ENCODE measurements around the gene FAM3D.

The FAM3D gene

GRCh38 chr3:58633157-58633865 is 33.3 kb downstream of the FAM3D start:
- DNase-seq: no peak
- intact Hi-C loops (cut with DNase I): no loop called here

- intact Hi-C loops (cut with DNase I): loop anchor here (2.0 kb wide), 1 partner anchor 63 kb away; no protein-coding TSS in a partner anchor
Observed at GRCh38 chr3:58631742-58632141, 34.8 kb downstream of the FAM3D start.

GRCh38 chr3:58630710-58631092 is 35.9 kb downstream of the FAM3D start:
- no peak for DNase-seq

More at GRCh38 chr3:58631742-58632141, 34.8 kb downstream of the FAM3D start:
- DNase-seq: no peak

GRCh38 chr3:58630076-58630709 is 36.4 kb downstream of the FAM3D start:
- DNase-seq: peak; percentile 32 to 92 (median 76)
- intact Hi-C loops (cut with DNase I): loop anchor here (2.0 kb wide), 1 partner anchor 61 kb away; no protein-coding TSS in a partner anchor

More at GRCh38 chr3:58630710-58631092, 35.9 kb downstream of the FAM3D start:
- intact Hi-C loops (cut with DNase I): loop anchor here (2.0 kb wide), 1 partner anchor 62 kb away; no protein-coding TSS in a partner anchor

GRCh38 chr3:58629629-58630028 is 36.9 kb downstream of the FAM3D start:
- intact Hi-C loops (cut with DNase I): loop anchor here (2.0 kb wide), 1 partner anchor 61 kb away; no protein-coding TSS in a partner anchor
- no peak for DNase-seq

- intact Hi-C loops (cut with DNase I): no loop called here
- peak in 4 of 42 donors; percentile 10 to 41 (median 26) for DNase-seq
Observed at GRCh38 chr3:58628823-58629562, 37.6 kb downstream of the FAM3D start.

GRCh38 chr3:58627941-58628340 is 38.6 kb downstream of the FAM3D start:
- intact Hi-C loops (cut with DNase I): no loop called here
- no peak for DNase-seq

- peak in 21 of 42 donors; percentile 21 to 62 (median 42) for DNase-seq
Observed at GRCh38 chr3:58627570-58627885, 39.0 kb downstream of the FAM3D start.

GRCh38 chr3:58626841-58627569 is 39.6 kb downstream of the FAM3D start:
- no peak for DNase-seq
- intact Hi-C loops (cut with DNase I): no loop called here

More at GRCh38 chr3:58627570-58627885, 39.0 kb downstream of the FAM3D start:
- intact Hi-C loops (cut with DNase I): no loop called here

- intact Hi-C loops (cut with DNase I): no loop called here
- DNase-seq: no peak
Observed at GRCh38 chr3:58625196-58625824, 41.3 kb downstream of the FAM3D start.

GRCh38 chr3:58624550-58624949 is 42.0 kb downstream of the FAM3D start:
- intact Hi-C loops (cut with DNase I): no loop called here

GRCh38 chr3:58623961-58624360 is 42.6 kb downstream of the FAM3D start:
- intact Hi-C loops (cut with DNase I): no loop called here
- DNase-seq: no peak

More at GRCh38 chr3:58624550-58624949, 42.0 kb downstream of the FAM3D start:
- no peak for DNase-seq

GRCh38 chr3:58623478-58623877 is 43.1 kb downstream of the FAM3D start:
- no peak for DNase-seq
- intact Hi-C loops (cut with DNase I): no loop called here

GRCh38 chr3:58622892-58623291 is 43.7 kb downstream of the FAM3D start:
- DNase-seq: no peak
- intact Hi-C loops (cut with DNase I): no loop called here

GRCh38 chr3:58622436-58622835 is 44.1 kb downstream of the FAM3D start:
- no peak for DNase-seq
- intact Hi-C loops (cut with DNase I): no loop called here

- no peak for DNase-seq
- intact Hi-C loops (cut with DNase I): no loop called here
Observed at GRCh38 chr3:58621086-58621830, 45.3 kb downstream of the FAM3D start.

GRCh38 chr3:58620421-58620820 is 46.2 kb downstream of the FAM3D start:
- intact Hi-C loops (cut with DNase I): no loop called here
- DNase-seq: no peak

- DNase-seq: no peak
Observed at GRCh38 chr3:58617338-58617761, 49.2 kb downstream of the FAM3D start.

More at GRCh38 chr3:58617338-58617761, 49.2 kb downstream of the FAM3D start:
- intact Hi-C loops (cut with DNase I): no loop called here
